CD14-positive monocyte (primary cell): ENCODE measurements around the gene TXNDC9. TPM values are rescaled to one million over a fixed set of nuclear protein-coding genes. Genes with fewer than 3 reads are reported as not detected.
"Not testable (repeated sequence)": the region's sequence is repeated elsewhere in the genome, so short reads cannot be mapped to it uniquely, and the experiment has no call there.

Source experiments
- DNase-seq, 3 donors: peaks; one replicate each; pipeline ENCODE4 v3.0.0-alpha.2; 2011 to 2022
- H2AFZ ChIP-seq: 2 replicates; pipeline ENCODE4 v1.6.0; 2012; ENCODE audit warnings: mild to moderate bottlenecking, low read depth, low read length, inconsistent platforms; ENCODE audit not compliant: insufficient read depth, poor library complexity, severe bottlenecking
- H3K27ac ChIP-seq, 2 donors: 1 replicate in 1 of 2; 2 replicates in 1 of 2; pipeline ENCODE4 v1.5.1; 2012 to 2013; ENCODE audit warnings: low read length in 2 of 2, control low read depth in 1 of 2, inconsistent platforms in 1 of 2, low read depth in 1 of 2, mild to moderate bottlenecking in 1 of 2
- H3K27me3 ChIP-seq, 2 donors: one replicate each; pipeline versions ENCODE4 v1.6.0 to v1.6.1; 2011 to 2013; ENCODE audit warnings: low read length in 2 of 2; ENCODE audit not compliant: control insufficient read depth in 2 of 2, insufficient read depth in 2 of 2
- H3K36me3 ChIP-seq, 2 donors: replicated peaks in 1 of 2; 1 replicate in 1 of 2; 2 replicates in 1 of 2; pipeline versions ENCODE4 v1.5.1 to v1.6.1; 2012 to 2013; ENCODE audit warnings: low read length in 2 of 2, control low read depth in 1 of 2, inconsistent platforms in 1 of 2, mild to moderate bottlenecking in 1 of 2; ENCODE audit not compliant: insufficient read depth in 2 of 2, control insufficient read depth in 1 of 2
- H3K4me1 ChIP-seq, 2 donors: 1 replicate in 1 of 2; 2 replicates in 1 of 2; pipeline versions ENCODE4 v1.5.1 to v1.6.1; 2012 to 2013; ENCODE audit warnings: low read length in 2 of 2, control low read depth in 1 of 2, inconsistent platforms in 1 of 2, mild to moderate bottlenecking in 1 of 2, moderate library complexity in 1 of 2; ENCODE audit not compliant: insufficient read depth in 2 of 2, control insufficient read depth in 1 of 2
- H3K4me2 ChIP-seq: replicated peaks from 2 replicates; pipeline ENCODE3; 2012; ENCODE audit warnings: low read length, moderate library complexity, mild to moderate bottlenecking; ENCODE audit not compliant: poor library complexity, severe bottlenecking; ENCODE audit errors: extremely low read depth
- H3K4me3 ChIP-seq, 3 experiments: fragments of 200-600 bp in 1 of 3; sonication (generic) in 1 of 3; replicated peaks in 1 of 3; 1 replicate in 2 of 3; 2 replicates in 1 of 3; pipeline ENCODE4 v1.5.1; 2011 to 2013; ENCODE audit warnings: low read length in 3 of 3, mild to moderate bottlenecking in 3 of 3, control low read depth in 2 of 3, low read depth in 2 of 3, inconsistent platforms in 1 of 3, moderate library complexity in 1 of 3
- H3K79me2 ChIP-seq: 2 replicates; pipeline ENCODE4 v1.6.0; 2012; ENCODE audit warnings: mild to moderate bottlenecking, control low read depth, inconsistent platforms, low read length, moderate library complexity; ENCODE audit not compliant: insufficient read depth
- H3K9ac ChIP-seq: 2 replicates; pipeline ENCODE4 v1.6.0; 2017; ENCODE audit warnings: low read length, mild to moderate bottlenecking; ENCODE audit not compliant: insufficient read depth, poor library complexity, severe bottlenecking
- H3K9me3 ChIP-seq, 2 donors: replicated peaks in 1 of 2; 1 replicate in 1 of 2; 2 replicates in 1 of 2; pipeline versions ENCODE4 v1.5.1 to v1.6.1; 2012 to 2013; ENCODE audit warnings: low read length in 2 of 2, control low read depth in 1 of 2; ENCODE audit not compliant: control insufficient read depth in 1 of 2, insufficient read depth in 1 of 2
- H4K20me1 ChIP-seq: 2 replicates; pipeline ENCODE4 v1.6.0; 2012; ENCODE audit warnings: mild to moderate bottlenecking, low read length, control low read depth, moderate library complexity; ENCODE audit not compliant: insufficient read depth
- H3K27ac Mint-ChIP-seq, 7 donors: one replicate each; pipeline ENCODE4 v1.8.0; 2020; ENCODE audit warnings: mild to moderate bottlenecking in 7 of 7, mixed read lengths in 7 of 7, moderate library complexity in 6 of 7, inconsistent platforms in 2 of 7
- H3K27me3 Mint-ChIP-seq, 3 donors: one replicate each; pipeline ENCODE4 v1.8.0; 2021 to 2022; ENCODE audit warnings: low read depth in 3 of 3, mild to moderate bottlenecking in 3 of 3, mixed read lengths in 3 of 3, moderate library complexity in 3 of 3, inconsistent platforms in 1 of 3
- H3K36me3 Mint-ChIP-seq, 2 donors: one replicate each; pipeline ENCODE4 v1.8.0; 2020; ENCODE audit warnings: mixed read lengths in 2 of 2, inconsistent platforms in 1 of 2, mild to moderate bottlenecking in 1 of 2
- H3K4me1 Mint-ChIP-seq: one replicate; pipeline ENCODE4 v1.8.0; 2020; ENCODE audit warnings: mild to moderate bottlenecking, mixed read lengths
- H3K4me3 Mint-ChIP-seq, 2 donors: one replicate each; pipeline ENCODE4 v1.8.0; 2020; ENCODE audit warnings: mild to moderate bottlenecking in 2 of 2, mixed read lengths in 2 of 2, moderate library complexity in 1 of 2
- H3K9me3 Mint-ChIP-seq, 7 donors: one replicate each; pipeline ENCODE4 v1.8.0; 2020 to 2022; ENCODE audit warnings: mixed read lengths in 7 of 7, mild to moderate bottlenecking in 6 of 7, moderate library complexity in 6 of 7, inconsistent platforms in 2 of 7
- CTCF ChIP-seq: fragments of 200-600 bp; IDR thresholded peaks from one replicate; pipeline ENCODE4 v1.8.0; 2022; ENCODE audit warnings: antibody characterized with exemption, mild to moderate bottlenecking
- WGBS: methylation state at CpG from one replicate; pipeline ENCODE4 v1.1.5; 2013; ENCODE audit warnings: missing lambda C conversion rate; ENCODE audit not compliant: insufficient coverage; 5-methylcytosine and 5-hydroxymethylcytosine counted together
- intact Hi-C, 2 donors: fragments of 100-400 bp; cut with micrococcal nuclease; formaldehyde crosslinking; loops; one replicate each; pipeline versions ENCODE4 v1.15.0 to v1.15.1; 2023
- polyA plus RNA-seq, 3 donors: library from polyadenylated mRNA; depleted of rRNA in 1 of 3; unstranded in 2 of 3; stranded (reverse) in 1 of 3; fragments of 300-500 nt in 2 of 3; fragments of >200 nt in 1 of 3; fragmentation: Illumina TruSeq in 2 of 3; gene quantifications; 1 replicate in 2 of 3; 2 replicates in 1 of 3; pipeline ENCODE4 v1.2.3, GENCODE V29; 2012 to 2021

Gene TXNDC9
- polyA plus RNA-seq, 3 donors = 8.8 to 45.6 (median 40.3) TPM

GRCh38 chr2:99336804-99337112 is 625 bp upstream of the TXNDC9 start:
- H3K4me2 ChIP-seq = peak overlapping the region; percentile 79
- H3K36me3 ChIP-seq = peaks cover 13 to 17% of the 10 kb centered on the region in 2 donors
- no peak overlapping the region for H3K4me3 Mint-ChIP-seq
- H3K79me2 ChIP-seq = peaks cover 88% of the 10 kb centered on the region
- H3K9me3 ChIP-seq = no peaks in the 10 kb centered on the region
- DNase-seq = no peak
- no peak overlapping the region for H3K27ac Mint-ChIP-seq
- H3K27me3 Mint-ChIP-seq = peaks cover 0 to 2% (median 0%) of the 10 kb centered on the region in 3 donors
- H3K4me1 ChIP-seq = peaks cover 18 to 34% of the 10 kb centered on the region in 2 donors
- peak overlapping the region; percentile 68 to 94 (median 94) for H3K4me3 ChIP-seq
- peak overlapping the region; percentile 93 for H2AFZ ChIP-seq
- H3K9me3 Mint-ChIP-seq = no peaks in the 10 kb centered on the region
- peaks cover 21% of the 10 kb centered on the region for H3K4me1 Mint-ChIP-seq
- no peak for TF ChIP-seq CTCF
- H4K20me1 ChIP-seq = peaks cover 34% of the 10 kb centered on the region
- H3K27ac ChIP-seq = peak overlapping the region; percentile 84 to 94
- WGBS = 0% methylated on average over 3 of the region's 8 CpGs
- peak overlapping the region; percentile 82 for H3K9ac ChIP-seq
- peaks cover 16 to 18% of the 10 kb centered on the region in 2 donors for H3K36me3 Mint-ChIP-seq
- intact Hi-C loops = loop anchor here (1.0 to 10.0 kb wide), 5 partner anchors 152 to 732 kb away; partner anchors contain the start of genes COA5 (in 2 of the 2), UNC50 (in 2 of the 2), MITD1 (in 1 of the 2) and MRPL30 (in 1 of the 2)
- no peaks in the 10 kb centered on the region for H3K27me3 ChIP-seq

- Mint-ChIP-seq H3K9me3 (peaks cover 0 to 1% (median 0%) of the 10 kb centered on the region in 7 donors), H3K4me3 (no peak overlapping the region), H3K27ac (no peak overlapping the region), H3K36me3 (peaks cover 68 to 97% of the 10 kb centered on the region in 2 donors), H3K27me3 (peaks cover 0 to 2% (median 0%) of the 10 kb centered on the region in 3 donors), H3K4me1 (no peaks in the 10 kb centered on the region)
- peaks cover 18% of the 10 kb centered on the region for H4K20me1 ChIP-seq
- H3K4me3 ChIP-seq = no peak overlapping the region
- 89% methylated on average over 4 of the region's 5 CpGs for WGBS
- H3K27ac ChIP-seq = no peak overlapping the region
- H3K36me3 ChIP-seq = peaks cover 89 to 96% of the 10 kb centered on the region in 2 donors
- DNase-seq = no peak
- no peaks in the 10 kb centered on the region for H3K9me3 ChIP-seq
- H3K79me2 ChIP-seq = peaks cover 14% of the 10 kb centered on the region
- no peaks in the 10 kb centered on the region for H3K27me3 ChIP-seq
- no peak overlapping the region for H3K9ac ChIP-seq
- H3K4me2 ChIP-seq = no peak overlapping the region
- intact Hi-C loops = no loop called here
- no peak for TF ChIP-seq CTCF
- H3K4me1 ChIP-seq = no peaks in the 10 kb centered on the region
- H2AFZ ChIP-seq = no peak overlapping the region
Measured at GRCh38 chr2:99325384-99325783, 10.7 kb downstream of the TXNDC9 start.

- H3K4me3 Mint-ChIP-seq, DNase-seq, H3K4me1 Mint-ChIP-seq, H2AFZ ChIP-seq, intact Hi-C loops, H3K27me3 Mint-ChIP-seq, H3K27me3 ChIP-seq, H3K27ac ChIP-seq, H4K20me1 ChIP-seq, H3K9ac ChIP-seq, H3K4me3 ChIP-seq, H3K79me2 ChIP-seq, H3K4me1 ChIP-seq, H3K4me2 ChIP-seq, H3K27ac Mint-ChIP-seq: not testable (repeated sequence)
- Mint-ChIP-seq H3K9me3 (peaks cover 0 to 13% (median 11%) of the 10 kb centered on the region in 7 donors), H3K36me3 (peaks cover 50 to 63% of the 10 kb centered on the region in 2 donors)
- 100% methylated on average over 7 of the region's 7 CpGs for WGBS
- H3K36me3 ChIP-seq = peaks cover 58 to 59% of the 10 kb centered on the region in 2 donors
- peaks cover 0 to 10% of the 10 kb centered on the region in 2 donors for H3K9me3 ChIP-seq
Measured at GRCh38 chr2:99317873-99318200, 18.3 kb downstream of the TXNDC9 start.
